ENCODE measurements around the gene KRTAP2-4.

DNA sequence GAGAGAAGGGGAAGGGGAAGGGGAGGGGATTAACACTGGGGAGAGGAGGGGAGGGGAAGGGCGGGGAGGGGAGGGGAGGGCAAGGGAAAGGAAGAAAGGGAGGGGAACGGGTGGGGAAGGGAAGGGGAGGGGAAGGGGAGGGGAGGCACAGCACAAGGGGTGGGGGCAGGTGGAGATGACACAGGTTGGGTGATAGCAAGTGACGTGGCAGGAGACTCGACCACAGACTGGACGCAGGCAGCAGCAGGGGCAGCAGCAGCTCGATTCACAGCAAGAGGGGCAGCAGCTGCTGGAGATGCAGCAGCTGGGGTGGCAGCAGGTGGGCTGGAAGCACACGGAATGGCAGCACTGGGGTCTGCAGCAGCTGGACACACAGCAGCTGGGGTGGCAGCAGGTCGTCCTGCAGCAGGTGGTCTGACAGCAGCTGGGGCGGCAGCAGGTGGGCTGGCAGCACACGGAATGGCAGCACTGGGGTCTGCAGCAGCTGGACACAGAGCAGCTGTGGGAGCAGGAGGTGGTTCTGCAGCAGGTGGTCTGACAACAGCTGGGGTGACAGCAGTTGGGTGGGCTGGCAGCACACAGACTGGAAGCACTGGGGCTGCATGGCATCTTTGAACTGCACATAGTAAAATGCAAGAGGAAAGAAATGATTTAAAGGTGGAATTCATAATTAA, 36.0 kb upstream of the KRTAP2-4 start, which contains the start of gene KRTAP4-16:
- TF ChIP-seq, protein P1, sequence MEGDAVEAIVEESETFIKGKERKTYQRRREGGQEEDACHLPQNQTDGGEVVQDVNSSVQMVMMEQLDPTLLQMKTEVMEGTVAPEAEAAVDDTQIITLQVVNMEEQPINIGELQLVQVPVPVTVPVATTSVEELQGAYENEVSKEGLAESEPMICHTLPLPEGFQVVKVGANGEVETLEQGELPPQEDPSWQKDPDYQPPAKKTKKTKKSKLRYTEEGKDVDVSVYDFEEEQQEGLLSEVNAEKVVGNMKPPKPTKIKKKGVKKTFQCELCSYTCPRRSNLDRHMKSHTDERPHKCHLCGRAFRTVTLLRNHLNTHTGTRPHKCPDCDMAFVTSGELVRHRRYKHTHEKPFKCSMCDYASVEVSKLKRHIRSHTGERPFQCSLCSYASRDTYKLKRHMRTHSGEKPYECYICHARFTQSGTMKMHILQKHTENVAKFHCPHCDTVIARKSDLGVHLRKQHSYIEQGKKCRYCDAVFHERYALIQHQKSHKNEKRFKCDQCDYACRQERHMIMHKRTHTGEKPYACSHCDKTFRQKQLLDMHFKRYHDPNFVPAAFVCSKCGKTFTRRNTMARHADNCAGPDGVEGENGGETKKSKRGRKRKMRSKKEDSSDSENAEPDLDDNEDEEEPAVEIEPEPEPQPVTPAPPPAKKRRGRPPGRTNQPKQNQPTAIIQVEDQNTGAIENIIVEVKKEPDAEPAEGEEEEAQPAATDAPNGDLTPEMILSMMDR (IDR thresholded peaks at IDR 0.05; ENCODE audit: low read length) = no peak
- no peak for TF ChIP-seq EZH2 (IDR thresholded peaks at IDR 0.05; ENCODE audit: borderline replicate concordance, low read length)
